Large intestine (tissue), 3 donors: ENCODE measurements around the gene PGAP2. TPM values are rescaled to one million over a fixed set of nuclear protein-coding genes. Genes with fewer than 3 reads are reported as not detected.

Source experiments
- DNase-seq, 2 donors: peaks; one replicate each; pipeline versions ENCODE4 v3.0.0 to v3.0.0-alpha.2; 2013
- H3K27ac ChIP-seq: one replicate; pipeline ENCODE4 v1.5.1; 2013; ENCODE audit warnings: low read length
- H3K27me3 ChIP-seq: 2 replicates; pipeline ENCODE4 v1.6.1; 2013; ENCODE audit warnings: low read length; ENCODE audit not compliant: control insufficient read depth, insufficient read depth
- H3K36me3 ChIP-seq: 2 replicates; pipeline ENCODE4 v1.6.1; 2013; ENCODE audit warnings: low read length; ENCODE audit not compliant: control insufficient read depth, insufficient read depth
- H3K4me1 ChIP-seq: one replicate; pipeline ENCODE4 v1.6.1; 2013; ENCODE audit warnings: low read length; ENCODE audit not compliant: control insufficient read depth, insufficient read depth
- H3K4me3 ChIP-seq: one replicate; pipeline ENCODE4 v1.5.1; 2013; ENCODE audit warnings: low read length
- H3K9me3 ChIP-seq: one replicate; pipeline ENCODE4 v1.6.1; 2013; ENCODE audit warnings: mild to moderate bottlenecking, low read depth, low read length, moderate library complexity; ENCODE audit not compliant: control insufficient read depth
- WGBS: methylation state at CpG from one replicate; pipeline ENCODE4 v1.1.5; 2013; ENCODE audit warnings: low lambda C conversion rate; ENCODE audit not compliant: insufficient coverage; 5-methylcytosine and 5-hydroxymethylcytosine counted together
- polyA plus RNA-seq: library from polyadenylated mRNA; unstranded; fragments of 120-200 nt; gene quantifications from one replicate; pipeline ENCODE4 v1.2.1, GENCODE V29; 2013

Gene PGAP2
- polyA plus RNA-seq, 1 donor: 144 TPM

GRCh38 chr11:3831378-3832239 lies 23.2 kb downstream of the PGAP2 start:
- Histone ChIP-seq H3K9me3 (no peaks in the 10 kb centered on the region), H3K4me1 (peaks cover 18% of the 10 kb centered on the region), H3K27ac (no peak overlapping the region), H3K4me3 (no peak overlapping the region), H3K36me3 (peaks cover 30% of the 10 kb centered on the region), H3K27me3 (no peaks in the 10 kb centered on the region)
- no CpG with 5 or more reads among the region's 13 CpGs for WGBS
- DNase-seq: no peak

GRCh38 chr11:3832816-3833215 lies 24.5 kb downstream of the PGAP2 start:
- DNase-seq: no peak
- no peak overlapping the region for H3K4me3 ChIP-seq
- peaks cover 24% of the 10 kb centered on the region for H3K4me1 ChIP-seq
- peaks cover 18% of the 10 kb centered on the region for H3K36me3 ChIP-seq
- WGBS: no CpG with 5 or more reads among the region's 2 CpGs
- H3K27me3 ChIP-seq: no peaks in the 10 kb centered on the region
- H3K27ac ChIP-seq: no peak overlapping the region
- no peaks in the 10 kb centered on the region for H3K9me3 ChIP-seq

GRCh38 chr11:3833449-3833848 lies 25.1 kb downstream of the PGAP2 start:
- Histone ChIP-seq H3K9me3 (no peaks in the 10 kb centered on the region), H3K27ac (peak overlapping the region; percentile 79), H3K27me3 (no peaks in the 10 kb centered on the region), H3K36me3 (peaks cover 14% of the 10 kb centered on the region), H3K4me3 (no peak overlapping the region), H3K4me1 (peaks cover 24% of the 10 kb centered on the region)
- no CpG with 5 or more reads among the region's 2 CpGs for WGBS
- no peak for DNase-seq

- Histone ChIP-seq H3K27me3 (no peaks in the 10 kb centered on the region), H3K27ac (peak overlapping the region; percentile 79), H3K36me3 (peaks cover 11% of the 10 kb centered on the region), H3K4me1 (peaks cover 26% of the 10 kb centered on the region), H3K9me3 (no peaks in the 10 kb centered on the region), H3K4me3 (no peak overlapping the region)
- no CpG with 5 or more reads among the region's 4 CpGs for WGBS
- no peak for DNase-seq
Observed at GRCh38 chr11:3834349-3834663, 25.9 kb downstream of the PGAP2 start.

GRCh38 chr11:3834664-3835461 lies 26.5 kb downstream of the PGAP2 start:
- DNase-seq: peak; percentile 83 to 84
- H3K36me3 ChIP-seq: peaks cover 8% of the 10 kb centered on the region
- peaks cover 30% of the 10 kb centered on the region for H3K4me1 ChIP-seq
- no peaks in the 10 kb centered on the region for H3K27me3 ChIP-seq
- no CpG with 5 or more reads among the region's 7 CpGs for WGBS
- H3K9me3 ChIP-seq: no peaks in the 10 kb centered on the region
- H3K4me3 ChIP-seq: no peak overlapping the region
- peak overlapping the region; percentile 79 for H3K27ac ChIP-seq

GRCh38 chr11:3835751-3836150 lies 27.4 kb downstream of the PGAP2 start:
- Histone ChIP-seq H3K4me3 (no peak overlapping the region), H3K36me3 (peaks cover 3% of the 10 kb centered on the region), H3K4me1 (peaks cover 30% of the 10 kb centered on the region), H3K9me3 (no peaks in the 10 kb centered on the region), H3K27ac (peak overlapping the region; percentile 66), H3K27me3 (no peaks in the 10 kb centered on the region)
- no CpG with 5 or more reads among the region's 4 CpGs for WGBS
- DNase-seq: no peak

- no peak overlapping the region for H3K4me3 ChIP-seq
- H3K27ac ChIP-seq: no peak overlapping the region
- no peak for DNase-seq
- no peaks in the 10 kb centered on the region for H3K27me3 ChIP-seq
- H3K4me1 ChIP-seq: peaks cover 30% of the 10 kb centered on the region
- H3K9me3 ChIP-seq: no peaks in the 10 kb centered on the region
- no peaks in the 10 kb centered on the region for H3K36me3 ChIP-seq
- no CpG with 5 or more reads among the region's 5 CpGs for WGBS
Observed at GRCh38 chr11:3836903-3837302, 28.5 kb downstream of the PGAP2 start.

- Histone ChIP-seq H3K4me3 (no peak overlapping the region), H3K4me1 (peaks cover 30% of the 10 kb centered on the region), H3K27me3 (no peaks in the 10 kb centered on the region), H3K36me3 (no peaks in the 10 kb centered on the region), H3K9me3 (no peaks in the 10 kb centered on the region), H3K27ac (no peak overlapping the region)
- DNase-seq: peak in 1 of 2 donors; percentile 41
- WGBS: no CpG with 5 or more reads among the region's 1 CpG
Observed at GRCh38 chr11:3837793-3838192, 29.4 kb downstream of the PGAP2 start.

GRCh38 chr11:3838504-3838903 lies 30.1 kb downstream of the PGAP2 start:
- no peak for DNase-seq
- Histone ChIP-seq H3K27me3 (no peaks in the 10 kb centered on the region), H3K36me3 (no peaks in the 10 kb centered on the region), H3K9me3 (no peaks in the 10 kb centered on the region), H3K27ac (no peak overlapping the region), H3K4me1 (peaks cover 30% of the 10 kb centered on the region), H3K4me3 (no peak overlapping the region)
- no CpG with 5 or more reads among the region's 2 CpGs for WGBS

- WGBS: no CpG with 5 or more reads among the region's 46 CpGs
- peak in 1 of 2 donors; percentile 81 for DNase-seq
- H3K4me3 ChIP-seq: peak overlapping the region; percentile 76
- H3K27ac ChIP-seq: peak overlapping the region; percentile 54
- peaks cover 18% of the 10 kb centered on the region for H3K4me1 ChIP-seq
- H3K9me3 ChIP-seq: no peaks in the 10 kb centered on the region
- no peaks in the 10 kb centered on the region for H3K27me3 ChIP-seq
- H3K36me3 ChIP-seq: no peaks in the 10 kb centered on the region
Observed at GRCh38 chr11:3840004-3840869, 31.9 kb downstream of the PGAP2 start.
